ENCODE data around the gene KCNA10.

KCNA10 gene

GRCh38 chr1:110476028-110476765 lies 42.8 kb downstream of the KCNA10 start:
- no peak for DNase-seq

DNA sequence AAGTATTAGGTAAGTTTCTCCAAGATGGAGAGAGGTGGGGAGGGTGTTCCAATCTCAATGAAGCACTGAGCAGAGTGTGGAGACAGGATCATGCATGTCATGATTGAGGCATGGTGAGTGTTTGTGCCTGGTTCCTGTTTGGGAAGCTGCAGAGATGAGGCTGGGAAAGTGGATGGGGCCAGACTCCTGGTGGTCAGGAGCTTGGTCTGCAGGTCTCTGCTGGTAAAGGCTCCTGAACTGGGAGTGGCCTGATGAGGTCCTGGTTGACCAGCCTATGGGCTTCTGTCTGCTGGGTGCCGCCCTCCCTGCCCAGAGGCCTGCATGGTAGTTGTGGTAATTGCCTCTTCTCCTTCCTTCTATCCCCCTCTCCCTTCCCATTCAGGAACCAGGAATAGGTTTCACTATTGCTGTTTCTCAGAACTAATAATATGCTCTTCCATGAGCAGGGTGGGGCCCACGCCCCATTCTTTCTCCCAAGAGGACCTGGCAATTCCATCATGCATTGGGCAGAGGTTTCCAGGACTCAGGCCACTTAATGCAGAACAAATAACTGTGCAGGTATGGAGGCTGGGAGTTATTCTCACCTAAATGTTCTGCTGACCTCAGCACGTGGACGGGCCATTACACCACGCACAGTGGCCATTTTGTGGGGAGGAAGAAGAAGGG lies 43.5 kb downstream of the KCNA10 start:
- DNase-seq: no peak

DNA sequence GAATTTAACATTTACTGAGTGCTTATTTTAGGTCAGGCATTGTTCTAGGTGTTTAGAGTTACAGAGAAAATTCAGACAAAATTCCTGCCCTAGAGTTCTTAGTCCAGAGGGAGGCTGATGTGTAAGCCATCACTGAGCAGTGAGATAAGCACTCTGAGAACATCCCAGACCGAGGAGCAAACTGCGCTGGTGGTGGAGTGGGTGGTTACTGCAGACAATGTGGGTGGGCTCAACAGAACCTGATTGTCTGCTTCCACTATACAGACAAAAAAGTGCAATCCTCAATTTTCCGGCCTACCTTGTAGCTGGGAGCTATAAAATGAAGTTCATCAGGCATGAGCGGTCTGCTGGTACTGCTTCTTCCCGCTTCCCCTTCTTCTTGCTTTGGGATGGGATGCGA lies 44.5 kb downstream of the KCNA10 start:
- no peak for DNase-seq

DNA sequence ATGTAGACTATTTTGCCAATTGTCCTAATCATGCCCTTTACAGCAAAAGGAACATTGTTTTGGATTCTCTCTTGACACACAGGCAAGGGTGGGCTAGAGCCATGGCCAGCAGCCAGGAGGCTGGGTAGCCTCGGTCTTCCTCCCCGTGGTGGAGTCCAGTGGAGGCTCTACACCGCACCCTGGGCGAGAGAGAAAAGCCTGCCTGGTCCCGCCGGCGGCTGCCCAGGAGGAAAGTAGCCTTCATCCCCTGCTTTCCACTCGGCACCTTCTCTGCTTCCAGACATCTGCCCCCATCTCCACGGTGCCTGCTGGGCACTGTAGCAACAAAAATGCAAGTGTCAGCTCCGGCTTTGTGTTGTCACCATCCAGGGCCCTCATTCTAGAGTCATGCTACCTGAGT lies 46.4 kb downstream of the KCNA10 start:
- no peak for DNase-seq

DNA sequence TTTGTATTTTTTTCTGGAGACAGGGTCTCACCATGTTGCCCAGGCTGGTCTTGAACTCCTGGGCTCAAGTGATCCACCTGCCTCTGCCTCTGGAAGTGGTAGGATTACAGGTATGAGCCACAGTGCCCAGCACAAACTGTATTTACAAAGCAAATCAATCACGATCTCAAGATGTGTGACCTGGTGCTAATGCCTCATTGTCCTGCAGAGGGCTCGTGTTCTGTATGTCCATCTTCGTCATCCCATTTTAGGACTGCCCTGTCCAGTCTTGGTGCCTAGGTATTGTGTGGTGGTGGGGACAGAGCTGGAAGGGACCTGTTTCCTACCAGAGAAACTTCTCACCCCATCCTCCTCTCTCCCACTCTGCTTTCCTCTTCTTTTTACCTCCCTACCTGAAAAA lies 47.8 kb downstream of the KCNA10 start:
- DNase-seq: no peak

Data from Kasumi-1 (cell line).